NB4 (cell line): Measurements from ENCODE around the gene GPLD1.

Experiments
- POLR2A ChIP-seq: IDR thresholded peaks from 2 replicates; pipeline ENCODE4 v1.6.1; 2011; ENCODE audit warnings: mild to moderate bottlenecking; ENCODE audit not compliant: insufficient read length; ENCODE audit errors: extremely low read depth
- TF ChIP-seq, protein P1 (sequence below): IDR thresholded peaks from one replicate; pipeline ENCODE4 v1.5.1; 2012; ENCODE audit warnings: low read depth, low read length

DNA sequence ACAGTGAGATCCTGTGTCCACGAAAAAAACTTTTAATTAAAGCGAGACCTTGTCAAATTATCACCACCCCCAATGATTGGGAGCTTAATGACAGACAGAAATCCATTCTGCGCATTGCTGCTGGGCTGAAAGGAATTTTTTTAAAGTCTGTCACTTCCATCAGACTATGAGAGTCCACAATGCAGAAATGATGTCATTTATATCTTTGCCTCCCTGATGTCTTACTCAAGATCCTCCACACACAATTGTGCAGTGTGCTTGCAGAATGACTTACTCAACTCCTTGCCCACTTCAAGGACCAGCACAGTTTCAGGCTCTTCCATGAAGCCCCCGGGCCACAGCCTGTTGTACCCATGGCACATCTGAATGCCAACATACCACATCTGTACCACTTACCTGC is 41.0 kb downstream of the GPLD1 start:
- TF ChIP-seq POLR2A, result no peak
- TF ChIP-seq, protein P1, sequence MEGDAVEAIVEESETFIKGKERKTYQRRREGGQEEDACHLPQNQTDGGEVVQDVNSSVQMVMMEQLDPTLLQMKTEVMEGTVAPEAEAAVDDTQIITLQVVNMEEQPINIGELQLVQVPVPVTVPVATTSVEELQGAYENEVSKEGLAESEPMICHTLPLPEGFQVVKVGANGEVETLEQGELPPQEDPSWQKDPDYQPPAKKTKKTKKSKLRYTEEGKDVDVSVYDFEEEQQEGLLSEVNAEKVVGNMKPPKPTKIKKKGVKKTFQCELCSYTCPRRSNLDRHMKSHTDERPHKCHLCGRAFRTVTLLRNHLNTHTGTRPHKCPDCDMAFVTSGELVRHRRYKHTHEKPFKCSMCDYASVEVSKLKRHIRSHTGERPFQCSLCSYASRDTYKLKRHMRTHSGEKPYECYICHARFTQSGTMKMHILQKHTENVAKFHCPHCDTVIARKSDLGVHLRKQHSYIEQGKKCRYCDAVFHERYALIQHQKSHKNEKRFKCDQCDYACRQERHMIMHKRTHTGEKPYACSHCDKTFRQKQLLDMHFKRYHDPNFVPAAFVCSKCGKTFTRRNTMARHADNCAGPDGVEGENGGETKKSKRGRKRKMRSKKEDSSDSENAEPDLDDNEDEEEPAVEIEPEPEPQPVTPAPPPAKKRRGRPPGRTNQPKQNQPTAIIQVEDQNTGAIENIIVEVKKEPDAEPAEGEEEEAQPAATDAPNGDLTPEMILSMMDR, result no peak
